Nephron (organoid): ENCODE results near the gene CFAP46.

Experiments
- H3K27ac Mint-ChIP-seq, 3 experiments: 2 replicates each; pipeline ENCODE4 v1.8.0; 2020; ENCODE audit warnings: mixed read lengths in 3 of 3, mild to moderate bottlenecking in 2 of 3, moderate library complexity in 1 of 3
- H3K27me3 Mint-ChIP-seq: 2 replicates; pipeline ENCODE4 v1.8.0; 2021; ENCODE audit warnings: low read depth, mild to moderate bottlenecking, moderate library complexity, mixed read lengths
- H3K36me3 Mint-ChIP-seq: 2 replicates; pipeline ENCODE4 v1.8.0; 2020; ENCODE audit warnings: low read depth, mixed read lengths
- H3K4me1 Mint-ChIP-seq: 2 replicates; pipeline ENCODE4 v1.8.0; 2020; ENCODE audit warnings: mixed read lengths
- H3K4me3 Mint-ChIP-seq, 3 experiments: 2 replicates each; pipeline ENCODE4 v1.8.0; 2020; ENCODE audit warnings: mild to moderate bottlenecking in 3 of 3, mixed read lengths in 3 of 3, moderate library complexity in 2 of 3
- H3K9me3 Mint-ChIP-seq: 2 replicates; pipeline ENCODE4 v1.8.0; 2020; ENCODE audit warnings: mixed read lengths
- TF ChIP-seq, protein P1 (sequence below), 3 experiments: fragments of 200-600 bp; sonication (generic); IDR thresholded peaks; one replicate each; pipeline ENCODE4 v1.5.0; 2021; ENCODE audit warnings: antibody characterized with exemption in 3 of 3; ENCODE audit not compliant: unreplicated experiment in 3 of 3

Gene CFAP46

DNA sequence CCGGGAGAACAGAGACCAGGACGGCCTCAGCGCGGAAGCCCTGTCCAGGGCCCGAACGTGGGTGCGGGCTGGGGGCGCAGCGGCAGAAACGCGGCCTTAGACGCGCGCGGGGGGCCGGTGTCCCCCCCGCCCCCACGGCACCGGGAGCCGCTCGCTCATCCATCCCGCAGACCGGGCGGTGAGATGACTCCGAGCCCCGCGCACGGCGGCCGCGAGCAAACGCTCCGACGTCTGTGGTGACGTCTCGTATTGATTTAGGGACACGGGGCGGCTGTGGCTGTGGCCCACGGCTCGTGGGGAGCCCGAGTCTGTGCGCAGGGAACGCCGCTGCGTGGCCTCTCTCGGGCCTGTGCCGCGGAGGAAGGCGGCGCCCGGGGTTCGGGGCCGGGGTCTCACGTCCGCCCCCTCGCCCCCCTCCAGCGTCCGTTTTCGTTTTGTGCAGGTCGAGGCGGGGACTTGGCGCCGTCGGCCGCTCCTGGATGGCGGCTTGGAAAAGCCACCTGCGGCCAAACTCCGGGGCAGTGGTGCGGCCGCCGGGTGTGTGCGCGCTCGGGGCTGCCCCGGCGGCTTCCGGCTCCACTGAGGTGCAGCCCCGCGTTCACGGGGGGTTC lies 155.4 kb downstream of the CFAP46 start:
- TF ChIP-seq, protein P1, sequence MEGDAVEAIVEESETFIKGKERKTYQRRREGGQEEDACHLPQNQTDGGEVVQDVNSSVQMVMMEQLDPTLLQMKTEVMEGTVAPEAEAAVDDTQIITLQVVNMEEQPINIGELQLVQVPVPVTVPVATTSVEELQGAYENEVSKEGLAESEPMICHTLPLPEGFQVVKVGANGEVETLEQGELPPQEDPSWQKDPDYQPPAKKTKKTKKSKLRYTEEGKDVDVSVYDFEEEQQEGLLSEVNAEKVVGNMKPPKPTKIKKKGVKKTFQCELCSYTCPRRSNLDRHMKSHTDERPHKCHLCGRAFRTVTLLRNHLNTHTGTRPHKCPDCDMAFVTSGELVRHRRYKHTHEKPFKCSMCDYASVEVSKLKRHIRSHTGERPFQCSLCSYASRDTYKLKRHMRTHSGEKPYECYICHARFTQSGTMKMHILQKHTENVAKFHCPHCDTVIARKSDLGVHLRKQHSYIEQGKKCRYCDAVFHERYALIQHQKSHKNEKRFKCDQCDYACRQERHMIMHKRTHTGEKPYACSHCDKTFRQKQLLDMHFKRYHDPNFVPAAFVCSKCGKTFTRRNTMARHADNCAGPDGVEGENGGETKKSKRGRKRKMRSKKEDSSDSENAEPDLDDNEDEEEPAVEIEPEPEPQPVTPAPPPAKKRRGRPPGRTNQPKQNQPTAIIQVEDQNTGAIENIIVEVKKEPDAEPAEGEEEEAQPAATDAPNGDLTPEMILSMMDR (IDR thresholded peaks at IDR 0.05; ENCODE audit: unreplicated experiment in 3 of 3): no peak
- H3K36me3 Mint-ChIP-seq: peaks cover 14% of the 10 kb centered on the region
- H3K4me1 Mint-ChIP-seq: peaks cover 5% of the 10 kb centered on the region
- H3K4me3 Mint-ChIP-seq: no peak overlapping the region
- H3K27ac Mint-ChIP-seq: no peak overlapping the region
- peaks cover 80% of the 10 kb centered on the region for H3K27me3 Mint-ChIP-seq
- H3K9me3 Mint-ChIP-seq: no peaks in the 10 kb centered on the region

DNA sequence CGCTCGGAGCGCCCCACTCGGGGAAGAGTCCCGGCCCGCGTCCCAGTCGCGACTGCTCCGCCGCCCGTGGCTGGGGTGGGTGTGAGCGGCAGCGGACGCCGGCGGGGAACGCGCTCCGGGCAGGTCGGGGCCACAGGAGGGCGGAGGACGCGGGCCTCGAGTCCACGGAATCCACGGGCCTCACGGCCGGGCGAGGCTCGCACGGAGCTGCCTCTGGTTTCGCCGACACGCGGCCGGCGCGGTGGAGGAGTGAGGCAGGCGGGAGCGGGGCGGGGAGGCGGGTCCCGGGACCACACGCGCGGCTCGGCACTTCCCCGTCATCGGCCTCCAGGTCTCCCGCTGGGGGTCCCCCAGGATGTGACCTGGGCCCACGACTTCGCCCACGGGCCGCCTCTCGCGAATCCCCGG lies 155.9 kb downstream of the CFAP46 start:
- TF ChIP-seq, protein P1 (IDR thresholded peaks at IDR 0.05; ENCODE audit: unreplicated experiment in 3 of 3): no peak
- Mint-ChIP-seq H3K27ac (no peak overlapping the region), H3K9me3 (no peaks in the 10 kb centered on the region), H3K4me3 (no peak overlapping the region), H3K27me3 (peaks cover 81% of the 10 kb centered on the region), H3K4me1 (peaks cover 5% of the 10 kb centered on the region), H3K36me3 (peaks cover 18% of the 10 kb centered on the region)

DNA sequence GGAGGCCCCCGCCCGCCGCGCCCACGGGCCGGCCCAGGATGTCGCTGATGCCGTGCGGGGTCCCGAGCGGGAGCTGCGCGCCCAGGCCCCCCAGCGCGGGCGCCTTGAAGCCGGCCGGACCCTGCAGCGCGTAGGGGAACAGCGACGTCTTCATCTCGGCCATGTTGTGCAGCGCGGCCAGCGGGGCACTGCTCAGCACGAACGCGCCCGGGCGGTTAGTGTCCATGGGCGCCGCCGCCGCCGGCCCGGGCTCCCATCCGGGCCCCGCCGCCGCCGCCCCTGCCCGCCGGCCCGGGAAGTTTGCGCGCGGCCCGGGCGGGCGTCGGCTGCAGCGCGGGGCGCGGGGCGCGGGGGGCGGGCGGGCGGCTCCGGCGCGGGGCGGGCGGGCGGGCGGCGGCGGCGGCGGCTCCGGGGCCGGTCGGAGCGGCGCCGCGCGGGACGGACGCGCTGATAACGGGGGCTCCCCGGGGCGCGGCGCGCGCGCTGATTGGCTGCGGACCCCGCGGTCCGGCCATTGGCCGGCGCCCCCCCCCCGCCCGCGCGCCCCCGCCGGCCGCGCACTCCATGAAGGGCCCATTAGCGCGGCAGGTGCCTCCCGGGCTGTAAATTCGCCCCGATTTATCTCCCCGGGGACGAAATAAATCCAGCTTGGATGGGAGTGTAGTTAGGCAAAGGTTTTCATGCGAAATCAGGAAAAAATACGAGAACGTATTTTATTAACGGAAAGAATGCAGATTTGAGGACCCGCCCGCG lies 156.5 kb downstream of the CFAP46 start, which contains the start of gene NKX6-2:
Gene NKX6-2, minus strand, starts transcription at position 425 of the 753 bp plus-strand sequence. Its CDS starts 199 bp downstream, at position 226.
- H3K27ac Mint-ChIP-seq: no peak within 1 kb of the TSS
- TF ChIP-seq, protein P1 (IDR thresholded peaks at IDR 0.05; ENCODE audit: unreplicated experiment in 3 of 3): no peak
- H3K4me1 Mint-ChIP-seq: peaks cover 5% of the 10 kb centered on the region
- H3K36me3 Mint-ChIP-seq: peaks cover 22% of the 10 kb centered on the region
- no peak within 1 kb of the TSS for H3K4me3 Mint-ChIP-seq
- H3K27me3 Mint-ChIP-seq: peaks cover 80% of the 10 kb centered on the region
- H3K9me3 Mint-ChIP-seq: no peaks in the 10 kb centered on the region

DNA sequence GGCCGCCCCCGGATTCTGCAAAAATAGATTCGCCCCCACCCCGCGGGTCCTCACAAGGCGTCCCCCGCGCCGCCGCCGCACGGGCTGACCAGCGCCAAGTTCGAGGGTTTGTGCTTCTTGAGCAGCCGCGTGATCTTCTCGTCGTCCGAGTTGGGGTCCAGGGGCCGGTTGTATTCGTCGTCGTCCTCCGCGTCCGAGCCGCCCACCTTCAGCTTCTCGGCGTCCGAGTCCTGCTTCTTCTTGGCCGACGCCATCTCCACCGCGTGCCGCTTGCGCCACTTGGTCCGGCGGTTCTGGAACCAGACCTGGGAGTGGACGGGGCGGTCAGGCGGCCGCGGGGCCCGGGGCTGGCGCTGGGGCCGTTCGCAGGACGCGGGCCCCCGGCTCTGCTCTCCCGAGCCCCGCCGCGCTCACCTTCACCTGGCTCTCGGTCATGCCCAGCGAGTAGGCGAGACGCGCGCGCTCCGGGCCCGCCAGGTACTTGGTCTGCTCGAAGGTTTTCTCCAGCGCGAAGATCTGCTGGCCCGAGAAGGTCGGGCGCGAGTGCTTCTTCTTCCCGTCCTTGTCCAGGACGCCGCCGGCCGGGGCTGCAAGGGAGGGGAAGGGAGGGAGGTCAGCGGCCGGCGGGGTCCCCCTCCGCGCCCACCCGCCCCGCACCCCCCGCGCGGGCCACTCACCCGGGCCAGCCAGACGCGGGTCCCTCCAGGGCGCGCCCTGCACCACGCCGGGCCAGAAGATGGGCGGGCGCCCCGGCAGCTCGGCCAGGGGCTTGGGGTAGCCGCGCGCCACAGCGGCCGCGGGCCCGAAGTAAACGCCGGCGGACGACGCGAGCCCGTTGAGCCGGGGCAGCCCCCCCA lies 157.3 kb downstream of the CFAP46 start:
- Mint-ChIP-seq H3K27ac (no peak overlapping the region), H3K27me3 (peaks cover 80% of the 10 kb centered on the region), H3K4me3 (no peak overlapping the region), H3K36me3 (peaks cover 25% of the 10 kb centered on the region), H3K9me3 (no peaks in the 10 kb centered on the region), H3K4me1 (peaks cover 5% of the 10 kb centered on the region)
- TF ChIP-seq, protein P1 (IDR thresholded peaks at IDR 0.05; ENCODE audit: unreplicated experiment in 3 of 3): no peak

DNA sequence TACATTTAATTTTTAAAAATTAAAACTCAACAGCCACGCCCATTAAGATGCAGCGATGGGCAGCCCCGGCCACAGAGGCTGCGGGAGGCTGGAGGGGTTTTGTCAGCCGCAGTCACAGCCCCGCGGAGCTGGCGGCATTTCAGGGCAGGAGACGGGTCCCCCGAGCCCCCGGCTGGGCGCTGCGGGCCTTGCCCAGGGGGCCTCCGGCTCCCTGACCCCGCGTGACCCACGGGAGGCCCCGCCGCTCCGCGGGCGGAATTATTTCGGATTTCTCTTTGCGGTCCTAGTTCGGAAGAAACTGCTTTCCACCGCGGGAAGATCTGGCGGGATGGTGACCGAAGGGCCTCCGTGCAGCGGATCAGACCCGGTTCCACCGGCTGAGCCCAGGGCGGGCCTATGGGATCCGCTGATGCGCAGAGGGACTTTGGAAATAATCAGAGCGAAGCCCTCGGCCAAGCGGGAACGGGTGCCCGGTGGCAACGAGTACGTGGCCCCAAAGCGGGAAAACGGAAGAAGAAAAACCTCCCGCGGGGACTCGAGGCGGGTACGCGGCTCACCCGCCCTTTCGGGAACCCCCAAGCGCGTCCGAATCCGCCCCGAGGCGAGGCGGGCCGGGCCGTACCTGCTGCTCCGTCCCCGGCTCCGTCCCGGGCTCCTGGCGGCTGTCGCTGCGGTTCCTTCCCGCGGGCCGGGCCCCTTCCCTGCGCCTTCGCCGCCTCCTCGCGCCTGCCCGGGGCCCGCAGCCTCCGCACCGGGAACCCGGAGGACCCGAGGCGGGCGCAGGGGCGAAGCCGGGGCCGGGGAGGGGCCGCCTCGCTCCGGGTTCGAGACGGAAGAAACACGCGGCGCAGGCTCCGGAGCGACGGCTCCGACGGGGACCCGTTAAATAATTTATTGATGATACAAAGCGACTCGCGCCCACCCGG lies 158.2 kb downstream of the CFAP46 start:
- no peak overlapping the region for H3K27ac Mint-ChIP-seq
- TF ChIP-seq, protein P1 (IDR thresholded peaks at IDR 0.05; ENCODE audit: unreplicated experiment in 3 of 3): no peak
- peak overlapping the region; percentile 57 to 74 (median 59) for H3K4me3 Mint-ChIP-seq
- peaks cover 28% of the 10 kb centered on the region for H3K36me3 Mint-ChIP-seq
- H3K4me1 Mint-ChIP-seq: peaks cover 5% of the 10 kb centered on the region
- no peaks in the 10 kb centered on the region for H3K9me3 Mint-ChIP-seq
- H3K27me3 Mint-ChIP-seq: peaks cover 77% of the 10 kb centered on the region
